ENCODE measurements around the gene STPG1. TPM values are rescaled to one million over a fixed set of nuclear protein-coding genes. Genes with fewer than 3 reads are reported as not detected.
"Not testable (repeated sequence)": the region's sequence is repeated elsewhere in the genome, so short reads cannot be mapped to it uniquely, and the experiment has no call there.

Gene STPG1
- total and polyA plus RNA-seq, 7 donors, result 0.89 to 4.2 (median 1.4) TPM

DNA sequence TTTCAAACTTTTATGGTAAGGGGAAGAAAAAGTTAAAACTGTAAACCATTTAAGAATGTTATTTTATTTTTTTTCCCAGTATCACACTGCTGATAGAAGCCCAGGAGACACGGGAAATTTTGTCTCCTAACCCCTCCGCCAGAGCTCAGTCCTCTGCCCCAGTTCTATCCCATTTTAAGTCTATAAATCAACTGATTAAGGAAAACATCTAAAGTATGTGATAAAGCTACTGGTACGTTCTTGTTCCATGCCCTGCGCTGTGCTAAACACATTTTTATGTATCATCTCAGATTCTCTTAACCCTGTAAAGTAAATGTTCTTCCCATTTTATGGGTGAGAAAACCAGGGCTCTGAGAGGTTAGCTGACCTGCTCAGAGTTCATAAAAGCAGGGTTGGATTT is 36.7 kb upstream of the STPG1 start:
- DNase-seq (no peak), ATAC-seq (no peak)
- intact Hi-C loops (cut with DNase I), result loop anchor here in 1 of 2 donors (5.0 kb wide), 1 partner anchor 1198 kb away; no protein-coding TSS in a partner anchor
- H3K4me3 ChIP-seq, result no peak overlapping the region
- no peaks in the 10 kb centered on the region for H3K27me3 ChIP-seq (ENCODE audit: insufficient read depth in 3 of 3, low read length in 2 of 3)
- TF ChIP-seq, protein P1, sequence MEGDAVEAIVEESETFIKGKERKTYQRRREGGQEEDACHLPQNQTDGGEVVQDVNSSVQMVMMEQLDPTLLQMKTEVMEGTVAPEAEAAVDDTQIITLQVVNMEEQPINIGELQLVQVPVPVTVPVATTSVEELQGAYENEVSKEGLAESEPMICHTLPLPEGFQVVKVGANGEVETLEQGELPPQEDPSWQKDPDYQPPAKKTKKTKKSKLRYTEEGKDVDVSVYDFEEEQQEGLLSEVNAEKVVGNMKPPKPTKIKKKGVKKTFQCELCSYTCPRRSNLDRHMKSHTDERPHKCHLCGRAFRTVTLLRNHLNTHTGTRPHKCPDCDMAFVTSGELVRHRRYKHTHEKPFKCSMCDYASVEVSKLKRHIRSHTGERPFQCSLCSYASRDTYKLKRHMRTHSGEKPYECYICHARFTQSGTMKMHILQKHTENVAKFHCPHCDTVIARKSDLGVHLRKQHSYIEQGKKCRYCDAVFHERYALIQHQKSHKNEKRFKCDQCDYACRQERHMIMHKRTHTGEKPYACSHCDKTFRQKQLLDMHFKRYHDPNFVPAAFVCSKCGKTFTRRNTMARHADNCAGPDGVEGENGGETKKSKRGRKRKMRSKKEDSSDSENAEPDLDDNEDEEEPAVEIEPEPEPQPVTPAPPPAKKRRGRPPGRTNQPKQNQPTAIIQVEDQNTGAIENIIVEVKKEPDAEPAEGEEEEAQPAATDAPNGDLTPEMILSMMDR (IDR thresholded peaks at IDR 0.05), result no peak
- H3K27ac ChIP-seq, result no peak overlapping the region
- H3K36me3 ChIP-seq (ENCODE audit: insufficient read depth in 1 of 2, low read depth in 1 of 2), result no peaks in the 10 kb centered on the region
- no peaks in the 10 kb centered on the region for H3K4me1 ChIP-seq
- WGBS, 3 donors, result 66 to 82% (median 73%) methylated on average over 4 of the region's 4 CpGs
- no peaks in the 10 kb centered on the region for H3K9me3 ChIP-seq

DNA sequence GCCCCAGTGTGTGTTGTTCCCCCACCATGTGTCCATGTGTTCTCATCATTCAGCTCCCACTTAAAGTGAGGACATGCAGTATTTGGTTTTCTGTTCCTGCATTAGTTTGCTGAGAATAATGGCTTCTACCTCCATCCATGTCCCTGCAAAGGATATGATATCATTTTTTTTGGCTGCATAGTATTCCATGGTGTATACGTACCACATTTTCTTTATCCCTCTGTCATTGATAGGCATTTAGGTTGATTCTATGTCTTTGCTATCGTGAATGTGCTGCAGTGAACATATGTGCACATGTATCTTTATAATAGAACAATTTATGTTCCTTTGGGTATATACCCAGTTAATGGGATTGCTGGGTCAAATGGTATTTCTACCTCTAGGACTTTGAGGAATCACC is 32.9 kb upstream of the STPG1 start:
- intact Hi-C loops (cut with DNase I); ATAC-seq: not testable (repeated sequence)

DNA sequence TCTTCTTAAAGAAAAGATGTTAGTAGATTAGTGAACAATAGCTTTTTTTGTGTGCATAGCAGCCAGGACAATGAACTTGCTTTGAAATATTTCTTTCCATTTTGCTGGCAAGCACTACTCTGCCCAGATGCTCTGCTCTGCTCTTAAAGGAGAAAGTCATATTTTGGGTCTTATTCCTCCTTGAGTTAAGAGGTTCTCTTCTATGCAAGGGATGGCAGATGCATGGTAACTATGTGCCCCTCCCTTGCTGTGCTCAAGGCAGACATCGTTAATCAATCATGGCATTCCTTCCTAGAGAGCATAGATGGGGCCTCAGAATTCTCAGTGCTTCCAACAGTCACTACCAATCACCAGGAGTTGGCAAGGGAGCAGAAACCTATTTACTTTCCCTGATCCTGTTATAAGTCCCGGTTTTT is 29.7 kb upstream of the STPG1 start:
- TF ChIP-seq, protein P1 (IDR thresholded peaks at IDR 0.05), result no peak
- 27 to 35% (median 34%) methylated on average over 2 of the region's 2 CpGs for WGBS, 3 donors
- intact Hi-C loops (cut with DNase I), result no loop called here
- ATAC-seq, result no peak
- no peaks in the 10 kb centered on the region for H3K27me3 ChIP-seq (ENCODE audit: insufficient read depth in 3 of 3, low read length in 2 of 3)
- H3K4me3 ChIP-seq, result no peak overlapping the region
- H3K36me3 ChIP-seq (ENCODE audit: insufficient read depth in 1 of 2, low read depth in 1 of 2), result no peaks in the 10 kb centered on the region
- H3K4me1 ChIP-seq, result no peaks in the 10 kb centered on the region
- H3K9me3 ChIP-seq, result no peaks in the 10 kb centered on the region
- no peak overlapping the region for H3K27ac ChIP-seq
- DNase-seq, result no peak

More for the DNA sequence above, 32.9 kb upstream of the STPG1 start:
- 94 to 96% (median 96%) methylated on average over 2 of the region's 2 CpGs for WGBS, 3 donors
- H3K36me3 ChIP-seq (ENCODE audit: insufficient read depth in 1 of 2, low read depth in 1 of 2); H3K27ac ChIP-seq; H3K4me3 ChIP-seq; H3K9me3 ChIP-seq; DNase-seq; H3K4me1 ChIP-seq; H3K27me3 ChIP-seq (ENCODE audit: insufficient read depth in 3 of 3, low read length in 2 of 3): not testable (repeated sequence)

DNA sequence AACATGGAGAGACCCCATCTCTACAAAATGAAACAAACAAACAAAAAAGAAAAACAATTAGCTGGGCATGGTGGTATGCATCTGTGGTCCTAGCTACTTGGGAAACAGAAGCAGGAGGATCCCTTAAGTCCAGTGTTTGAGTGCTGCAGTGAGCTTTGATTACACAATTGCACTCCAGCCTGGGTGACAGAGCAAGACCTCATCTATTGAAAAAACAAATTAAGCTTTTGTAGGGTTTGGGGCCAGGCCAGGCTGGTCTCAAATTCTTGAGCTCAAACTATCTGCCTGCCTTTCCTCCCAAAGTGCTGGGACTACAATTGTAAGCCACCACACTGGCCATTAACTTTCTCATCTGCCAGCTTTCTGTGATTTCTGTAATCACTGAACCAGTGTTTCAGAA is 29.2 kb upstream of the STPG1 start:
- DNase-seq (no peak), ATAC-seq (no peak)
- Histone ChIP-seq H3K36me3 (ENCODE audit: insufficient read depth in 1 of 2, low read depth in 1 of 2) (no peaks in the 10 kb centered on the region), H3K27me3 (ENCODE audit: insufficient read depth in 3 of 3, low read length in 2 of 3) (no peaks in the 10 kb centered on the region), H3K9me3 (no peaks in the 10 kb centered on the region), H3K4me1 (no peaks in the 10 kb centered on the region), H3K4me3 (no peak overlapping the region), H3K27ac (no peak overlapping the region)
- TF ChIP-seq, protein P1 (IDR thresholded peaks at IDR 0.05), result no peak
- intact Hi-C loops (cut with DNase I), result no loop called here

DNA sequence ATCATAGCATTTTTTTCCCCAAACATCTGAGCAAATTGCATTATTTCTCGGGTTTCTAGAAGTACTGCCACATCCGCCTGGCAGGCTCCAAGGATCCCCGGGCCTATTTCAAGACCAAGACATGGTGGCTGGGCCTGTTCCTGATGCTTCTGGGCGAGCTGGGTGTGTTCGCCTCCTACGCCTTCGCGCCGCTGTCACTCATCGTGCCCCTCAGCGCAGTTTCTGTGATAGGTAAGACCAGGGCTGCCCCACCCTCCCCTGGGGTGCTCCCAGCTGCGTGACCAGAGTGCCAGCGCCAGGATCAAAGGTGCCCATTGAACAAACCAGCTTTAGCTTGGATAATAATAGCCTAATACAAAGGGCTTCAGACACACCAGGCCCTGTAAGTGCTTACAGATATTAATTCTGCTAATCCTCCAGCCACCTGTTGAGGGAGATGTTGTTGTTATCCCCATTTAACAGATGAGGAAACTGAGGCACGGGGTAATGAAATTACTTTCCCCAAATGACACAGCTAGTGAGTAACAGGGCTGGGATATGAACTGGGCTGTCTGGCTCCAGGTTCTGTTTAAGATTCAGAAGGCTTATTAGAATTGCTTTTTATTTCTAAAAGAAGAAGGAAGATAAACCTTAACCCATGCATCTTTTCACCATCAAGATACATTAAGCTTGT is 28.6 kb upstream of the STPG1 start:
- TF ChIP-seq, protein P1 (IDR thresholded peaks at IDR 0.05), result no peak
- no peaks in the 10 kb centered on the region for H3K4me1 ChIP-seq
- H3K27me3 ChIP-seq (ENCODE audit: insufficient read depth in 3 of 3, low read length in 2 of 3), result no peaks in the 10 kb centered on the region
- intact Hi-C loops (cut with DNase I), result no loop called here
- whole genome bisulfite sequencing, 3 donors, result 93 to 95% (median 95%) methylated on average over 14 of the region's 14 CpGs
- ATAC-seq, result no peak
- H3K9me3 ChIP-seq, result no peaks in the 10 kb centered on the region
- no peak for DNase-seq
- no peak overlapping the region for H3K27ac ChIP-seq
- H3K4me3 ChIP-seq, result no peak overlapping the region
- no peaks in the 10 kb centered on the region for H3K36me3 ChIP-seq (ENCODE audit: insufficient read depth in 1 of 2, low read depth in 1 of 2)

All from psoas muscle (tissue), 8 donors.